ENCODE results near the gene SLCO3A1. TPM values are rescaled to one million over a fixed set of nuclear protein-coding genes. Genes with fewer than 3 reads are reported as not detected.

The SLCO3A1 gene
- total and polyA plus RNA-seq, 2 experiments from 2014 or later: 35.5 to 71.9 TPM

DNA sequence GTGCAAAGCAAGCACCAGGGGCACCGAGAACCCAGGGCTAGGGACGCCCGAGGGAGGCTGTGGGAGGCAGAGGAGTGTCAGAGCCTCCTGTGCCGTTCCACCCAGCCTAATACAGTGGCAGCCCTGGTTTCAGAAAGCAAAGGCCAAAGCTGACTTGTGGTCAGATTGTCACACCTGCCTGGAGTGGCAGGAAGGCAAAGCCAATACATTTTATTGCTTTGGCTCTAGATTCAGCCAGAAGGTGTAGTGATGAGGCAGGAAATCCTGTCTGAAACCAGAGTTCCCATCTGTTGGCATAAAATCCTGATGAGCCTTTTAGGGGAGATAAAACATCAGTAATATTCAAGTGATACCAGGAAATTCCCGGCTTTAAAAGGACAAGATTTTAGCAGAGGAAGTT lies 168.3 kb downstream of the SLCO3A1 start:
- H3K36me3 ChIP-seq: no peaks in the 10 kb centered on the region
- H3K27ac ChIP-seq: no peak overlapping the region
- DNase-seq (ENCODE audit: low read depth in 1 of 2, low spot score in 1 of 2): no peak
- H3K27me3 ChIP-seq: no peaks in the 10 kb centered on the region
- no peaks in the 10 kb centered on the region for H3K9me3 ChIP-seq (ENCODE audit: low read depth)
- TF ChIP-seq, protein P1, sequence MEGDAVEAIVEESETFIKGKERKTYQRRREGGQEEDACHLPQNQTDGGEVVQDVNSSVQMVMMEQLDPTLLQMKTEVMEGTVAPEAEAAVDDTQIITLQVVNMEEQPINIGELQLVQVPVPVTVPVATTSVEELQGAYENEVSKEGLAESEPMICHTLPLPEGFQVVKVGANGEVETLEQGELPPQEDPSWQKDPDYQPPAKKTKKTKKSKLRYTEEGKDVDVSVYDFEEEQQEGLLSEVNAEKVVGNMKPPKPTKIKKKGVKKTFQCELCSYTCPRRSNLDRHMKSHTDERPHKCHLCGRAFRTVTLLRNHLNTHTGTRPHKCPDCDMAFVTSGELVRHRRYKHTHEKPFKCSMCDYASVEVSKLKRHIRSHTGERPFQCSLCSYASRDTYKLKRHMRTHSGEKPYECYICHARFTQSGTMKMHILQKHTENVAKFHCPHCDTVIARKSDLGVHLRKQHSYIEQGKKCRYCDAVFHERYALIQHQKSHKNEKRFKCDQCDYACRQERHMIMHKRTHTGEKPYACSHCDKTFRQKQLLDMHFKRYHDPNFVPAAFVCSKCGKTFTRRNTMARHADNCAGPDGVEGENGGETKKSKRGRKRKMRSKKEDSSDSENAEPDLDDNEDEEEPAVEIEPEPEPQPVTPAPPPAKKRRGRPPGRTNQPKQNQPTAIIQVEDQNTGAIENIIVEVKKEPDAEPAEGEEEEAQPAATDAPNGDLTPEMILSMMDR (IDR thresholded peaks at IDR 0.05; ENCODE audit: low read depth, low read length): no peak
- H3K4me3 ChIP-seq: no peak overlapping the region
- H3K4me1 ChIP-seq (ENCODE audit: low read depth): peaks cover 33% of the 10 kb centered on the region

DNA sequence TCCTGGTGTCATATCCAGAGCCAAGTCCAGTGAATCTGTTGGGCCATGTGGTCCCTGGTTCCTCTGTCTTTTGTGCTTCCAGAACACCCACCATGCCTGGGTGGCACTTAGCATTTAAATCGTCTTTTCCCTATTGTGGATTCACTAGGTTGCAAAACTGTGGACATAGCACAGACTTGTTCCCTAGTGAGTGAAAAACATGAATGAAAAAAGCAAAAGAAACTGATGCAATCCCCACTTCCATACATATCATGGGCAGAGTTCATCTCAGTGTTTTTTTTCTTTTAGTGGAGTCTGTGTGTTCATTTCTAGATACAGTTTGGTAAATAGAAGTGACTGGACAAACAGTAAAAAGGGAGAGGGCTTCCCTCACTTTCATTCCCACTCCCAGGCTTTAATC lies 170.5 kb downstream of the SLCO3A1 start:
- H3K4me1 ChIP-seq (ENCODE audit: low read depth): peaks cover 15% of the 10 kb centered on the region
- H3K4me3 ChIP-seq: no peak overlapping the region
- H3K9me3 ChIP-seq (ENCODE audit: low read depth): no peaks in the 10 kb centered on the region
- TF ChIP-seq, protein P1 (IDR thresholded peaks at IDR 0.05; ENCODE audit: low read depth, low read length): no peak
- no peak overlapping the region for H3K27ac ChIP-seq
- peak in 1 of 2 donors; percentile 54 for DNase-seq (ENCODE audit: low read depth in 1 of 2, low spot score in 1 of 2)
- H3K27me3 ChIP-seq: no peaks in the 10 kb centered on the region
- no peaks in the 10 kb centered on the region for H3K36me3 ChIP-seq

DNA sequence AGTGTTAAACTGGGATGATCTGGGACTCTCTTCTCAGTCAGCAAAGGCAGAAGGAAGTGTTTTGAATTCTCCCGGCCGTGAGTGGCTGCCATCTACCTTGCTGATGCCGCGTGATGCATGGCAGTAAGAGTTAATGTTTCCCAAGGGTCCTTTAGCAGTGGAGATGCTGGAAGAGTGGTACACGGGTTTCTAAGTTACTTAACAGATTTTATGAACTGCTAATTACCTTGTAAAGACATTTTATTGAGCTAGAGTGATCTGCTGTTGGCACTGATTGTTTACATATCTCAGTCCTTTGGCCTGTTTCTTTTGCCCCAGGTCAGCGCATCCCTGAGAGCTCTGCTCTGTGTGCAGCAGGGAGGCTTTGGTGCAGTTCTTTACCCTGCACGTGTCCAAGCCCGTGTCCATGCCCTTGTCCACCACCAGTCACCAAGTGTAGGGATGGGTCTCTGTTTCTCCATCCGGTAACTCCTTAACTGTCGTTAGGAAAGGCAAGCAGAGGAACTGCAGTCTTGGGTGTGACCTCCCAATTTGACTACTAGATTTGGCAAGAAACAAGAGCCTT lies 172.3 kb downstream of the SLCO3A1 start:
- H3K27ac ChIP-seq: no peak overlapping the region
- H3K36me3 ChIP-seq: no peaks in the 10 kb centered on the region
- TF ChIP-seq, protein P1 (IDR thresholded peaks at IDR 0.05; ENCODE audit: low read depth, low read length): no peak
- H3K4me3 ChIP-seq: no peak overlapping the region
- DNase-seq (ENCODE audit: low read depth in 1 of 2, low spot score in 1 of 2): no peak
- H3K4me1 ChIP-seq (ENCODE audit: low read depth): peaks cover 13% of the 10 kb centered on the region
- no peaks in the 10 kb centered on the region for H3K9me3 ChIP-seq (ENCODE audit: low read depth)
- no peaks in the 10 kb centered on the region for H3K27me3 ChIP-seq

DNA sequence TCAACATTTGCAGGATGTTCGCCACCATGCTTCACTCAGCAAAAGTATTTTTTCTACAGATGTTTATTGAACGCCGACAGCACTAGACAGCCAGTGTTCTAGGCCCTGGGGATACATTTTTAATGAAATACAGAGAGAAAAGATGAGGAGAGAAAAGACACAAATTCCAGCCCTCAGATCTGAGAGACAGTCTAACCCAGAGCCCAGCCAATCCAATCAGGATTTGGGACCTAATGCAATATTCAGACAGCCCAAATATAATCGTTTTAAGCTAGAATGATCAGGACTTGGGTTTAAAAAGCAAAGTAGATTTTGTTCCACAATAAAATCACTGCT lies 174.8 kb downstream of the SLCO3A1 start:
- no peak for DNase-seq (ENCODE audit: low read depth in 1 of 2, low spot score in 1 of 2)
- Histone ChIP-seq H3K27ac (no peak overlapping the region), H3K4me3 (no peak overlapping the region), H3K9me3 (ENCODE audit: low read depth) (no peaks in the 10 kb centered on the region), H3K27me3 (no peaks in the 10 kb centered on the region), H3K36me3 (no peaks in the 10 kb centered on the region), H3K4me1 (ENCODE audit: low read depth) (peaks cover 7% of the 10 kb centered on the region)
- TF ChIP-seq, protein P1 (IDR thresholded peaks at IDR 0.05; ENCODE audit: low read depth, low read length): no peak

DNA sequence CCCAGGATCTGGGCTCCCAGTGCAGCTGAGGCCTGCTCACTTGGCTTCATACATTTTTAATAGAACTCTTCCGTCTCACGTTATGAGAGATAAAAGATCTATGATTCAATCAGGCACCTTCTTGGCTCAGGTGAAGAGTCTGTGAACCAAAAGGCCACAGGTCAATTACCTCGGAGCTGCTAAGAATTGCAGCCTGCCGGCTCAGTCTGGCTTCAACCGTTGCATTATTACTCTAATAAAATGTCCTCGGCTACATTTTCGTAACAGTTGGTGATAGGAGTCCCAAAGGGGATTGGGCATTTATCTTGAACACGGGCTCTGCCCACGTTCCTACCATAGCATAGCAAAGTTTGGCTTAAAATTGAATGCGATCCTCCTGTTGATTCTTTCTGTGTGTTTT lies 176.3 kb downstream of the SLCO3A1 start:
- DNase-seq (ENCODE audit: low read depth in 1 of 2, low spot score in 1 of 2): no peak
- no peak overlapping the region for H3K4me3 ChIP-seq
- no peaks in the 10 kb centered on the region for H3K9me3 ChIP-seq (ENCODE audit: low read depth)
- H3K36me3 ChIP-seq: no peaks in the 10 kb centered on the region
- H3K4me1 ChIP-seq (ENCODE audit: low read depth): peaks cover 10% of the 10 kb centered on the region
- H3K27me3 ChIP-seq: no peaks in the 10 kb centered on the region
- TF ChIP-seq, protein P1 (IDR thresholded peaks at IDR 0.05; ENCODE audit: low read depth, low read length): no peak
- H3K27ac ChIP-seq: no peak overlapping the region

DNA sequence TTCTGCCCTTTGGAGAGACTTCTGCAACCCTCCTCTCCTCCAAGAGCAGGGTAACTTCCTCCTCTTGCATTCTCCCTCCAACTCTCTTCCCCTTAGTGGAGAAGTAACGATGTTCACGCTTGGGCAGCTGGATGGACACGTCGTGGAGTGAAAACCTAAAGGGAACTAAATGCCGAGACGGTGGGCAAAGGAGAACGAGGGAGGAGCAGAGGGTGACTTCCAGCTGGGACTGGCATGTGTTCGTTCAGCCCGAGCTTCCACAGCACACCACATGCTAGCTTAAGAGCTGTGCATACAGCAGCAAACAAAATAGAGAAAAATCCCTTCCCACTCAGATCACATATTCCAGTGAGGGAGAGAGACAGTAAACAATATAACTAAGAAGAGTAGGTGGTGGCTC lies 179.8 kb downstream of the SLCO3A1 start:
- no peak overlapping the region for H3K27ac ChIP-seq
- H3K9me3 ChIP-seq (ENCODE audit: low read depth): no peaks in the 10 kb centered on the region
- peaks cover 10% of the 10 kb centered on the region for H3K4me1 ChIP-seq (ENCODE audit: low read depth)
- TF ChIP-seq, protein P1 (IDR thresholded peaks at IDR 0.05; ENCODE audit: low read depth, low read length): no peak
- DNase-seq (ENCODE audit: low read depth in 1 of 2, low spot score in 1 of 2): no peak
- H3K4me3 ChIP-seq: no peak overlapping the region
- H3K27me3 ChIP-seq: no peaks in the 10 kb centered on the region
- no peaks in the 10 kb centered on the region for H3K36me3 ChIP-seq
